Measurements from ENCODE around the gene ARHGAP26.

GRCh38 chr5:142869886-142870285, 99.7 kb downstream of the ARHGAP26 start:
- TF ChIP-seq CTCF (IDR thresholded peaks at IDR 0.05) (no peak), POLR2AphosphoS5 (IDR thresholded peaks at IDR 0.05) (no peak)
